ENCODE data around the gene GABRB3. TPM values are rescaled to one million over a fixed set of nuclear protein-coding genes. Genes with fewer than 3 reads are reported as not detected.

Gene GABRB3
- total and polyA plus RNA-seq, 2 donors (not counting 3 experiments of a cell fraction or from before 2014, with no cell fraction given): 0.03 TPM; not detected in 1

- FAIRE-seq (no peak), DNase-seq (ENCODE audit: low read depth, low spot score) (no peak)
- Histone ChIP-seq H3K9ac (replicated peaks; ENCODE audit: extremely low read depth, insufficient read depth, low read length) (no peak overlapping the region), H2AFZ (ENCODE audit: low read depth, low read length) (no peak overlapping the region), H4K20me1 (replicated peaks; ENCODE audit: control insufficient read depth, extremely low read depth, insufficient read depth, low read length) (no peaks in the 10 kb centered on the region), H3K27me3 (ENCODE audit: control insufficient read depth in 2 of 2, insufficient read depth in 2 of 2, low read length in 2 of 2) (no peaks in the 10 kb centered on the region), H3K4me3 (replicated peaks in 1 of 3; ENCODE audit: insufficient read depth in 1 of 3, low read depth in 1 of 3, low read length in 3 of 3) (no peak overlapping the region), H3K9me3 (replicated peaks; ENCODE audit: control insufficient read depth, insufficient read depth, low read length) (no peaks in the 10 kb centered on the region), H3K4me2 (ENCODE audit: insufficient read depth, low read length) (no peak overlapping the region), H3K9me1 (replicated peaks; ENCODE audit: control insufficient read depth, extremely low read depth, insufficient read depth, low read length) (no peaks in the 10 kb centered on the region), H3K36me3 (ENCODE audit: control insufficient read depth in 2 of 2, extremely low read depth in 1 of 2, insufficient read depth in 2 of 2, low read length in 2 of 2) (no peaks in the 10 kb centered on the region), H3K79me2 (ENCODE audit: control insufficient read depth, insufficient read depth, low read length) (no peaks in the 10 kb centered on the region), H3K4me1 (ENCODE audit: control insufficient read depth, extremely low read depth, insufficient read depth, low read length) (no peaks in the 10 kb centered on the region), H3K27ac (ENCODE audit: insufficient read depth, low read depth, low read length) (no peak overlapping the region)
- POLR2A ChIA-PET: no interaction called here
- dilution Hi-C loops (cut with MboI; ENCODE audit: extremely low pct_ligation_motif_present, low sequenced_read_pairs) (no loop called here), intact Hi-C loops (cut with micrococcal nuclease) (loop anchor here (10.0 kb wide), 1 partner anchor 538 kb away; no protein-coding TSS in a partner anchor)
- TF ChIP-seq FOS (IDR thresholded peaks at IDR 0.05; ENCODE audit: borderline replicate concordance, insufficient read depth, low read length) (no peak), MYC (IDR thresholded peaks at IDR 0.05; ENCODE audit: low read depth, low read length) (no peak), CTCF (IDR thresholded peaks at IDR 0.05; ENCODE audit: extremely low read depth in 1 of 2, insufficient read depth in 1 of 2, low read depth in 1 of 2, low read length in 2 of 2) (no peak), EZH2 (IDR thresholded peaks at IDR 0.05; ENCODE audit: borderline replicate concordance, low read depth, low read length, severe bottlenecking) (no peak), GATA2 (IDR thresholded peaks at IDR 0.05; ENCODE audit: insufficient read depth, insufficient read length, low read depth, low read length) (no peak)
- no TSS peak for BruUV-seq (replicated peaks)
- CTCF ChIA-PET: no interaction called here
Observed at GRCh38 chr15:26623071-26623470, 149.8 kb downstream of the GABRB3 start.

- H3K4me1 ChIP-seq (ENCODE audit: control insufficient read depth, extremely low read depth, insufficient read depth, low read length): no peaks in the 10 kb centered on the region
- no peaks in the 10 kb centered on the region for H3K36me3 ChIP-seq (ENCODE audit: control insufficient read depth in 2 of 2, extremely low read depth in 1 of 2, insufficient read depth in 2 of 2, low read length in 2 of 2)
- CTCF ChIA-PET: no interaction called here
- no peak overlapping the region for H3K9ac ChIP-seq (replicated peaks; ENCODE audit: extremely low read depth, insufficient read depth, low read length)
- H3K9me3 ChIP-seq (replicated peaks; ENCODE audit: control insufficient read depth, insufficient read depth, low read length): no peaks in the 10 kb centered on the region
- H3K27ac ChIP-seq (ENCODE audit: insufficient read depth, low read depth, low read length): no peak overlapping the region
- no peaks in the 10 kb centered on the region for H3K79me2 ChIP-seq (ENCODE audit: control insufficient read depth, insufficient read depth, low read length)
- no peaks in the 10 kb centered on the region for H3K9me1 ChIP-seq (replicated peaks; ENCODE audit: control insufficient read depth, extremely low read depth, insufficient read depth, low read length)
- dilution Hi-C loops (cut with MboI; ENCODE audit: extremely low pct_ligation_motif_present, low sequenced_read_pairs): no loop called here
- no peak overlapping the region for H2AFZ ChIP-seq (ENCODE audit: low read depth, low read length)
- BruUV-seq (replicated peaks): no TSS peak
- DNase-seq (ENCODE audit: low read depth, low spot score) (no peak), FAIRE-seq (no peak)
- intact Hi-C loops (cut with micrococcal nuclease): loop anchor here (10.0 kb wide), 1 partner anchor 537 kb away; no protein-coding TSS in a partner anchor
- POLR2A ChIA-PET: no interaction called here
- no peak overlapping the region for H3K4me2 ChIP-seq (ENCODE audit: insufficient read depth, low read length)
- no peak overlapping the region for H3K4me3 ChIP-seq (replicated peaks in 1 of 3; ENCODE audit: insufficient read depth in 1 of 3, low read depth in 1 of 3, low read length in 3 of 3)
- no peaks in the 10 kb centered on the region for H3K27me3 ChIP-seq (ENCODE audit: control insufficient read depth in 2 of 2, insufficient read depth in 2 of 2, low read length in 2 of 2)
- TF ChIP-seq MYC (IDR thresholded peaks at IDR 0.05; ENCODE audit: low read depth, low read length) (no peak), FOS (IDR thresholded peaks at IDR 0.05; ENCODE audit: borderline replicate concordance, insufficient read depth, low read length) (no peak), POLR2A (IDR thresholded peaks at IDR 0.05; ENCODE audit: low read depth, low read length) (no peak), CTCF (IDR thresholded peaks at IDR 0.05; ENCODE audit: extremely low read depth in 1 of 2, insufficient read depth in 1 of 2, low read depth in 1 of 2, low read length in 2 of 2) (no peak)
- H4K20me1 ChIP-seq (replicated peaks; ENCODE audit: control insufficient read depth, extremely low read depth, insufficient read depth, low read length): no peaks in the 10 kb centered on the region
Observed at GRCh38 chr15:26621816-26622215, 151.1 kb downstream of the GABRB3 start.

All from endothelial cell of umbilical vein (primary cell).